Keratinocyte (primary cell): ENCODE data around the gene PVRIG.

Source experiments
- CTCF ChIP-seq, 3 experiments: IDR thresholded peaks in 1 of 3; conservative IDR thresholded peaks in 1 of 3; optimal IDR thresholded peaks in 1 of 3; 2 replicates in 2 of 3; 3 replicates in 1 of 3; pipeline versions ENCODE3 to v1.5.1; 2011; ENCODE audit warnings: low read length in 3 of 3, mild to moderate bottlenecking in 3 of 3, moderate library complexity in 2 of 3, control low read depth in 1 of 3, inconsistent platforms in 1 of 3; ENCODE audit not compliant: insufficient read depth in 2 of 3; ENCODE audit errors: extremely low read depth in 1 of 3
- EZH2 ChIP-seq: IDR thresholded peaks from one replicate; pipeline ENCODE4 v1.6.1; 2012; ENCODE audit warnings: inconsistent platforms, mild to moderate bottlenecking, low read length, moderate library complexity

DNA sequence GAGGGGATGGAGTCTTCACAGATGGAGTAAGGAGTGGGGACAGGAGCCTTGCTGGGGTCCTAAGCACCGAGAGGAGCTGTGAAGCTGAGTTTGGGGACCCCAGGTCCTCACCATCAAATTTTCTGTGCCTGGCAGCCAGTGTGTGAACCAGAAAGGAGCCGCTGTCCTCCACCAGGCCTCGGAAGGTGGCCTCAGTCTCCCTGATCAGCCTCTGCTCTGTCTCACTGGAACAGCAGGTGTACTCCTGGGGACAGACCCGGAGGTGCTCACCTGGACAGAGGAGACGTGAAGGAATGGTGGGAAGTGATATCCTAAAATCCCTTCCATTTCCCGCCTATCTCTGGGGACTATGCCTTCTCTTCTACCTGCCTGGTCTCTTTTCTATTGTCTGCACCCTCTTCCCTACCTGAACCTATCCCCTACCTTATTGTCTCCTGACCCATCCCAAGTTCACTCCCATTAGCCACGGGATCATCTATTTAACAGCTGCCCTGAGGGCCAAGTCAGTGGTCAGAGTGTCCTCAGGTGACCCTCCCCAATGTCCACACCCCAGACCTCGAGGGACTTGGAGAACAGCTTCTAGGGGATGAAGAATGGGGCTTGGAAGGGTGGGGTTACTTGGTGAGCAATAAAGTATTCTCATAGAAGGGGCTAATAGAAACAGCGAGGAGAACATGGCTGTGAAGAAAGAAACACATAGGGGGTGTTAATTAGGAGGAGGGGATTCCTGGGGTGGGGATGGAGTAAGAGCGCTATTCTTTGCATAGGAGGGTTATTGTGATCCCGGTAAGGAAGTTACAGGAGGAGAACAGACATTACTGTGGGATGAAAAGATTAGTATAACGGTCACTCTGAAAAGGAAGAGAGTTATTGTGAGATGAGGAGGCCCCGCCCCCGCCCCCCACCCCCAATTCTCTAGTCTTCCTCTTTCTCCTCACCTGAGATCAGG is 43.4 kb upstream of the PVRIG start:
- TF ChIP-seq EZH2 (no peak), CTCF (optimal IDR thresholded peaks at IDR 0.05 in 1 of 3, IDR thresholded peaks at IDR 0.05 in 1 of 3, conservative IDR thresholded peaks at IDR 0.05 in 1 of 3; ENCODE audit: extremely low read depth in 1 of 3, insufficient read depth in 2 of 3, low read length in 3 of 3) (no peak)
